GM23338 (cell line): Measurements from ENCODE around the gene CCNB3.

Experiments
- CREB1 ChIP-seq: fragments of 250-450 bp; sonication (Bioruptor Pico); IDR thresholded peaks from 2 replicates; pipeline ENCODE4 v1.5.0; 2020; ENCODE audit warnings: low read depth, mild to moderate bottlenecking, moderate library complexity
- CTCF ChIP-seq, 2 experiments: fragments of 200-600 bp in 1 of 2; sonication (generic) in 1 of 2; conservative IDR thresholded peaks; 2 replicates each; pipeline versions ENCODE4 v1.5.1 to v1.6.1; 2016 to 2017; ENCODE audit warnings: antibody characterized with exemption in 2 of 2, low read depth in 2 of 2, mild to moderate bottlenecking in 2 of 2, moderate library complexity in 1 of 2
- EZH2phosphoT487 ChIP-seq: fragments of 200-600 bp; sonication (generic); IDR thresholded peaks from one replicate; pipeline ENCODE4 v1.8.1; 2018; ENCODE audit warnings: antibody characterized with exemption; ENCODE audit not compliant: unreplicated experiment
- POLR2AphosphoS5 ChIP-seq: IDR thresholded peaks from 2 replicates; pipeline ENCODE4 v1.6.1; 2016; ENCODE audit warnings: antibody characterized with exemption, low read depth
- REST ChIP-seq: IDR thresholded peaks from one replicate; pipeline ENCODE4 v1.6.1; 2018; ENCODE audit warnings: antibody characterized with exemption; ENCODE audit not compliant: unreplicated experiment
- STAT1 ChIP-seq: IDR thresholded peaks from one replicate; pipeline ENCODE4 v1.6.1; 2016; ENCODE audit warnings: antibody characterized with exemption; ENCODE audit not compliant: unreplicated experiment
- ZNF462 ChIP-seq: fragments of 250-450 bp; sonication (Bioruptor Pico); IDR thresholded peaks from 2 replicates; pipeline ENCODE4 v1.5.0; 2020; ENCODE audit warnings: mild to moderate bottlenecking, moderate library complexity

- TF ChIP-seq CTCF (conservative IDR thresholded peaks at IDR 0.05; ENCODE audit: low read depth in 2 of 2) = no peak
- TF ChIP-seq CREB1 = no peak
- no peak for TF ChIP-seq STAT1
- TF ChIP-seq POLR2AphosphoS5 = no peak
- TF ChIP-seq REST = no peak
- TF ChIP-seq EZH2phosphoT487 = no peak
- no peak for TF ChIP-seq ZNF462 (CRISPR knock-in tag)
These were observed 139.4 kb downstream of the CCNB3 start for GRCh38 chrX:50343917-50344316.
